Activated CD4-positive, alpha-beta T cell treated with anti-CD3 and anti-CD28 coated beads, Interleukin-2, amount 50 U/mL, for 48 hours (primary cell): Measurements from ENCODE around the gene ELP4.
A peak's percentile ranks its signal among the peaks of the same experiment; 100 is the strongest.
"Not testable (repeated sequence)": the region's sequence is repeated elsewhere in the genome, so short reads cannot be mapped to it uniquely, and the experiment has no call there.

Source experiments
- DNase-seq, 2 experiments: peaks; one replicate each; pipeline ENCODE4 v3.0.0-alpha.2; 2020

ELP4 gene

GRCh38 chr11:31509429-31510345 is at the start of gene ELP4, which contains the start of gene IMMP1L:
ELP4 (plus strand) TSS chr11:31509767; CDS start chr11:31509785, 18 bp downstream.
IMMP1L (minus strand) TSS chr11:31509622; CDS start chr11:31463276, 46,346 bp downstream.
- DNase-seq: peak; percentile 94 to 97

GRCh38 chr11:31464436-31464835 is 45.1 kb upstream of the ELP4 start:
- no peak for DNase-seq

- DNase-seq: no peak
These were observed 35.5 kb upstream of the ELP4 start for GRCh38 chr11:31474083-31474482.

GRCh38 chr11:31477528-31478222 is 31.9 kb upstream of the ELP4 start:
- no peak for DNase-seq

- DNase-seq: no peak
These were observed 31.4 kb upstream of the ELP4 start for GRCh38 chr11:31478223-31478590.

- DNase-seq: no peak
These were observed 30.5 kb upstream of the ELP4 start for GRCh38 chr11:31479066-31479465.

GRCh38 chr11:31480930-31481329 is 28.6 kb upstream of the ELP4 start:
- DNase-seq: no peak

- no peak for DNase-seq
These were observed 25.1 kb upstream of the ELP4 start for GRCh38 chr11:31484497-31484896.

GRCh38 chr11:31487848-31488247 is 21.7 kb upstream of the ELP4 start:
- DNase-seq: no peak

- no peak for DNase-seq
These were observed 17.1 kb upstream of the ELP4 start for GRCh38 chr11:31492320-31492913.

- DNase-seq: peak in 1 of 2 experiments; percentile 6
These were observed 16.3 kb upstream of the ELP4 start for GRCh38 chr11:31493235-31493634.

- DNase-seq: not testable (repeated sequence)
These were observed 15.8 kb upstream of the ELP4 start for GRCh38 chr11:31493762-31494161.

- DNase-seq: no peak
These were observed 9.9 kb upstream of the ELP4 start for GRCh38 chr11:31499576-31500178.

GRCh38 chr11:31500560-31500959 is 9.0 kb upstream of the ELP4 start:
- DNase-seq: no peak

- no peak for DNase-seq
These were observed 527 bp upstream of the ELP4 start for GRCh38 chr11:31509051-31509428.

GRCh38 chr11:31512117-31512516 is 2.5 kb downstream of the ELP4 start:
- DNase-seq: no peak

GRCh38 chr11:31521497-31522150 is 12.1 kb downstream of the ELP4 start:
- DNase-seq: no peak

- no peak for DNase-seq
These were observed 19.6 kb downstream of the ELP4 start for GRCh38 chr11:31529189-31529588.

- no peak for DNase-seq
These were observed 20.1 kb downstream of the ELP4 start for GRCh38 chr11:31529701-31530100.

- DNase-seq: no peak
These were observed 21.7 kb downstream of the ELP4 start for GRCh38 chr11:31531293-31531692.

GRCh38 chr11:31535479-31535878 is 25.9 kb downstream of the ELP4 start:
- no peak for DNase-seq

- no peak for DNase-seq
These were observed 33.3 kb downstream of the ELP4 start for GRCh38 chr11:31542862-31543261.

- DNase-seq: no peak
These were observed 46.4 kb downstream of the ELP4 start for GRCh38 chr11:31555938-31556337.
